Activated CD4-positive, alpha-beta T cell treated with anti-CD3 and anti-CD28 coated beads, Interleukin-2, amount 50 U/mL, for 48 hours (primary cell): ENCODE results near the gene DUSP10.

Experiments
- DNase-seq, 2 experiments: peaks; one replicate each; pipeline ENCODE4 v3.0.0-alpha.2; 2020

Gene DUSP10

GRCh38 chr1:221741703-221742554, at the start of gene DUSP10:
Gene DUSP10 (minus strand): TSS chr1:221742089. CDS start chr1:221739744, 2,345 bp downstream.
- DNase-seq, result peak; percentile 98 to 99

DNA sequence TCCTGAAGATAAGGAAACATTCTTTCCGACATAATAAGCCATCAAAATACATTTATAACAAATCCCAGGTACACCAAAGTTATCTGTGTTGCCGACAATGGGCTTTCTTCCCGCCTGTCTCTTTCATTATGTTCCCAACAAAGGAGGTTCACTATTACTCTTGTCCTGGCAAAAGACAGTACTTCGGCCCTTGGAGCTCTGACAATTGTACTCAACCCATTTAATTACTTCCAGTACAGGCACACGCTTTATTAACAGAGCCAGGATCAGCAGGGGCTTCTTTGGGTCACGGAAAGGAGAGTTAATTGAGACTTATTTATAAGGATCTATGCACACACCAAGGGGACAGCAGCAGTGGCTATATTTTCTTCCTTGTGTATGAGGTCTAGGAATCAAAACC, 46.6 kb upstream of the DUSP10 start:
- no peak for DNase-seq

DNA sequence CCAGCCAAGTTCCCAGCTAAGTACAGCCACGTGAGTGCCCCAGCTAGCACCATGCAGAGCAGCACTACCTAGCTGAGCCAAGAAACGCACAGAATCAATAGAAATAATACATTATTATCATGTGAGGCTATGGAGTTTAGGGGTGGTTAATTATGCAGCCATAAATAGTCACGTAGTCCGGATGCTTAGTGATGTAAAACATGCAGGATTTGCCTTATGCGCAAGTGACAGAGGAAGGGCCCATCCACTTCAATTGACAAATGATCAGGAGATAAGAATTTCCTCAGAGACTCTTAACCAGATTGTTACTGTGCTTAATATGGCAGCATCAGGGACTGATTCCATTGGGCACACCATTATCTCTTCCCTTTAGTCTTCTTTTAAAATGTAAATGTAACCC, 44.8 kb upstream of the DUSP10 start:
- no peak for DNase-seq

DNA sequence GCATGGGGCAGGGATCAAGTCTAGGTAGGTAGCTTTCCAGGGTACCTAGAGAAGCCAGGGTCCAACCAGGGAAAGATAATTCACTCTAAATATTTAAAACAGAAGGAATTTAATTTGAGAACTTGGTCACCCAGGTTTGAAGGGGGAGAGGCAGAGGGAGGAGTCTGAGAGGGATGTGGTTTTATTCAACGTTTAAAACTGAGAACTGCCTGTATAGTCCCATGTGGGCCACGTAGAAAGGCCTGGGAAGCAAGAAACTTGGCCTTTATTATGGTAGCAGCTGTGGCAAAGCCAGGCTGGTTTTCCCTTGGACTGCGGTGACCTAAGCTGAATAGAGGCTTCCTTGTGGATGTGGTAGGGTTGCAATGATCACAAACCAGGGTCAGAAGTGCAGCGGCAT, 42.0 kb upstream of the DUSP10 start:
- no peak for DNase-seq

DNA sequence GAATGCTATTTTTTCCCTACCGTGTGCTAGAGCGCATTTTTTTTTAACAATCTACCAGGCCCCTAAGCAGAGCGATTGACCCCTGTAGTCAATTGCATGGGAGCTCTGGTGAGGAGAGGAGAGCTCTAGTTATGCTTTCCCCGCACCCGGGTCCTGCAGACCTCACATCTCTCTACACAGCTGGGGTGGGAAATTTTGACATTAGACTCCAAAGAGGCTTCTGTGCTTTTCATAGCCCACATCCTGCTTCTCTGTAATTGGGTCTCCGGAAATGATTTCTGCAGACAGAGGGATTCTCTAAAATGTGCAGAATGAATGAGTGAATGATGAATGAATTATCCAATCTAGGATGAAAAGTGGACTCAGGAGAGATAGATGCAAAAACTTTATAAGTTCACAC, 41.5 kb upstream of the DUSP10 start:
- DNase-seq, result no peak

- DNase-seq, result no peak
Observed at GRCh38 chr1:221782970-221783369, 41.1 kb upstream of the DUSP10 start.

DNA sequence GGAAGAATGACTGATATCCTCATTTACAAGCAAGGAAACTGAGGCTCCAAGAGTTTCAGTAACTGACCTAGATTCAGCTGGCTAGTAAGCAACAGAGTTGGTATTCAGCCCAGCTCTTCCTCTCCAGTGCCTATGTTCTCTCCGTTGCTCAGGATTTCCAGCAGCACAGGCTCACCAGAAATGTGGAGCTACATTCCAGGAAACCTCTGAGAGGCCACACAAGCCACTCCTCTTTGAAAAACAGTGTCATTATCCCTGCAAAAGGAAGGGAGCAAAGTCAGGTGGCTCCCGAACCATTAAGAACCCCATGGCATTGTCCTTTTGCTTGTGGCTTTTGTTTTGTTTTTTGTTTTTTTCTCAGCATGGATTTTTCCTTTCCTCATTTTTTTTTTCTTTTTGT, 40.6 kb upstream of the DUSP10 start:
- DNase-seq, result no peak

DNA sequence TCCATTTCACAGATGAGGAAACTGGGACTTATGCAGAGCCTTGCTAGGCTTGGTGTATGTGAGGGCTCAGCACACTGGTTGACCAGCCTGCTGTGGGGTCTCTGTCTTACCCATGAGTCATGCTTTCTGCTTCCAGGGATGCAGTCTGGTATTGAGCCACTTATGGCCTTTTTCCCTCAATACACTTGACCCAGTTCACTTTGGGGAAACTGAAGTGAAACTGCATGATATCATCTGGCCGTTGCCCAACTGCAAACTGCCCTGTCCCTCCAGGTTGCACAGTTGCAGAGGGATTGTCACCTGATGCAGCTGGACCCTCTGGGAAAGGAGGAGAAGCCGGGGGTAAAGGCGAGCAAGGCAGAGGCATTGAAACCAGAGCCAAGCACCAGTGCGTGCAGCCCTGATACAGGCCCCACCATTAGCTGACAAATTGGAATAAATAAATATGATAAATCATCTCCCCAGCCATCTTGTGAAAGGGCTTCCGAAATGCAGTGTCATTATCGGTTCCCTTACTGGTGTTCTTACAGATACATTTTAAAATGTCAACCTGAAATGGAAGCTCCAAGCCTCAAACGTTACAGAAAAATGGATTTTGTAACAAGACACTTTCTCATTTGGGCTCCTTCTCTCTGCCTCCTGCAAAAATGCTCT, 39.3 kb upstream of the DUSP10 start:
- DNase-seq, result no peak

GRCh38 chr1:221780175-221780574, 38.3 kb upstream of the DUSP10 start:
- no peak for DNase-seq

- DNase-seq, result no peak
Observed at GRCh38 chr1:221779771-221780170, 37.9 kb upstream of the DUSP10 start.

DNA sequence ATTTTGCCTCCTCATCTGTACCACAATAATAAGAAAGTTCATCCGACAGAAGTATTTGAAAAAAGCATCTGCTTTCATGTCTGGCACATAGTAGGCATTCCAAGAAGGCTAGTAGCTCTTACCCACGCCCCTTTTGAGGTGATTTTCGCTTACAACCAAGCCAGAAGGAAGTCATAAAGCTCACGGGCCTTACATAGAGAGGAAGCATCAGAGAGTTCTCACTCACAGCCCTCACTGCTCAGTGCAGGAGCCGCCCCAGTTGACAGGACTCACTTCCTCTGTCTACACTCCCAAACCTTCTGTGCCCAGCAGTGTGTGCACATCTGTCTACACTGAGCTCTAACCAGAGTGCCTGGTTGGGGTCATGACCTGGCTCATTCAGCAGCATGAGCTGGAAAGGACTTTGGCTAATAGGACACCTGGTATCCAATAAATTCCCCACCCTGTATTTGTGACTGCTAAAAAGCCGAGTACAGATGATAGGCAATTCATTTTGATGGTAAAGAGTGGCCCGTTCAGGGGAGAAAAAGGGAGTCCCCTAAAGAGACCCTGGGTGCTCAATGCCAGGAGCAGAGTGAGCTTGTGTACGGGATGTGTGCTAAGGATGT, 36.8 kb upstream of the DUSP10 start:
- DNase-seq, result peak; percentile 34 to 43

- DNase-seq, result no peak
Observed at GRCh38 chr1:221778125-221778524, 36.2 kb upstream of the DUSP10 start.

DNA sequence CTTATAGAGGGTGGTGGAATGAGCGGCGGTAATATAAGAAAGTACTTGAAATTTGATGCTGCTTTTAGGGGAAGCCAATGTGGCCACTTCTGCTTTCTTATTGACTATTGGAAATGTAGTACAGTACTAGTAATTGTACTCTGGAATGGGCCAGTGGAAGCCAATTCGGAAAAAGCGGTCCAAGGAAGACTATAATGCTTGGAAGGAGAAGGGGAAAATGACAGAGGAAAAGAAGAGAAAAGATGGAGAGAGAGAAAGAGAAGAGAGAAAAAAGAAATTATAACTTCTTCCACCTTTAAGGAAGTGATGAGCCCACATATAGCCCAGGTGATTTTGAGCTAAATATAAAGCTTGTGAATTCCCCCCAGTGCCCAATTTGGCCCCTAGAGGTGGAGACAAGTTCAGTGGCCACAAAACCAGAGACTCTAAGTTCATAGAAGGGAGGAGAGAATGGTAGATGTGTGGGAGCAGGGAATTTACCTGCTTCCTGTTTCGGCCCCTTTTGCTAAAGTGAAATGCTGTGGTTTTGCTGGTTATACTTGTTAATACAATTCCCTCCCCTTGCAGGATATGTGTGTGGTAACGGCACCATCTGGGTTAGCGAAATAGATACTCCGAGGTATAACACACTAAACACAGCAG, 35.7 kb upstream of the DUSP10 start:
- peak; percentile 36 to 57 for DNase-seq

- DNase-seq, result no peak
Observed at GRCh38 chr1:221776495-221777301, 34.8 kb upstream of the DUSP10 start.

- no peak for DNase-seq
Observed at GRCh38 chr1:221775206-221775605, 33.3 kb upstream of the DUSP10 start.

GRCh38 chr1:221774054-221774842, 32.4 kb upstream of the DUSP10 start:
- DNase-seq, result no peak

DNA sequence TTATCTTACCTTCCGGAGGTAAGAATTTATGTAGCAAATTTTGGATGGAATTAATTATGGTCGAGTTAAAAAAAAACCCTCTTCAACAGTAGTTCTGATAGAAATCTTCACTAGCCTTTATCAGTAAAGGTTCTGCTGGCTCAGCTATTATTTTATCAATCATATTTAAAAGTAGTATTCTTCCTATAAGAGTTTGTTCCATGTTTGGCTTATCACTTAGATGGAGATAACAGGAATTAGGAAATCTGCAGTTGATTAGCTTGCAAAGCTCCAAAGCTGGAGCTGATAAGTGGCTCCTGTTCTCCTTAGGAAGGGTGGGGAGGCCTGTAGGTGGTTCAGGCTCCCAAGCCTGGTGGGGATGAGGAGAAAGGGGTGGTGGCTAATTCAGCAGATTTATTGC, 31.5 kb upstream of the DUSP10 start:
- DNase-seq, result no peak

DNA sequence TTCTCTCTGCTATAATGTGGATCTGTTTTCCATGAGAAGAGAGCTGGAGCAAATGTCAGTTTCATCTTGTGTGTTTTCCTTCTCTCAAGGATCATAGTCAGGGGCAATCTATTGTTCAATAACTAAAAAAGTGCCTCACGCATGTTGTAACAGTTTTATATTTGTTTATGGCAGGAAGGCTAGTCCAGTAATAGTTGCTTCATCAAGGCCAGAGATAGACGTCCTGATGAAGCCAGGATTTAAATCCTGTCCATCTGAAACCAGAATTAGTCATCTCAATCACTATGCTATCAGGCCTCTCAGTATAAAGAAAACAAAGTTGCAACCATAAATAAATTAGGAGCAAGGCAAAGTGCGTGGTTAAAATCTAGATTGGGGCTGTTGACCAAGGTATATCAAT, 30.2 kb upstream of the DUSP10 start:
- DNase-seq, result no peak

DNA sequence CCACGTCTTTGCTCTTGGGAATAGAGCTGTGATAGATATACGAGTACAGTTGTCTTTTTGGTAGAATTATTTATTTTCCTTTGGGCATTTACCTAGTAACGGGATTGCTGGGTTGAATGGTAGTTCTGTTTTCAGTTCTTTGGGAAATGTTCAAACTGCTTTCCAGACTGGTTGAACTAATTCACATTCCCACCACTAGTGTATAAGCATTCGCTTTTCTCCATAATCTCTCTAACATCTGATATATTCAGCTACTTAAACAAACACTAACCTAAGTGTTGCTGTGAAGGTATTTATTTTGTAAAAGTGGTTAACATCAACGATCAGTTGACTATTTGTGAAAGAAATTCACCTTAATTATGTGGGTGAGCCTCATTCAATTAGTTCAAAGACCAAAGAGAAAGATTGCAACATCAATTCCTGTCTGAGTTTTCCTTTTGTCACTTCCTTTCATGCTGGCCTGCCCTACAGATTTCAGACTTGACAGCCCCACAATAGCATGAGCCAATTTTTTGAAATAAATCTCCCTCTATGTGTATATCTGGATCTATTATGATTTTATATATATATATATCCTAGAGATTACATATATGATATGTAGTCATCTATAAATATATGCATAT, 26.7 kb upstream of the DUSP10 start:
- no peak for DNase-seq

DNA sequence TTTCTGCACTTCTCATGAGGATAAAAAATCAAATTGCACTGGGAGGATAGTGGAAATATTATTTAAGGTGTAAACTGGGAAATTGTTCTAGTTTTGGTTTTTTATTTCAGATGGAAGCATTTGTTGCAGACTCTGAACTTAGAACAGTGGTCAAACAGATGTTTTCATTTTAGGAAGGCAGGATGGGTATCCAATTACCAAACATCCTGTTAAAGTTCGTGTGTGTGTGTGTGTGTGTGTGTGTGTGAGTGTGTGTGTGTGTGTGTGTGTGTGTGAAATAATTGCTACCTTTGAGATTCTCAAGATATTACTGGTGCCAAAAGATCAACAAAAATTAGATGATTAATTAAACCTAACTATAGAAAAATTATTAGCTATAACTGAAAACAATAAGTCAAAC, 24.3 kb upstream of the DUSP10 start:
- no peak for DNase-seq

GRCh38 chr1:221765527-221765926, 23.6 kb upstream of the DUSP10 start:
- DNase-seq, result no peak
